Large intestine (tissue), 12 donors: Measurements from ENCODE around the gene TNFAIP8L1. TPM values are rescaled to one million over a fixed set of nuclear protein-coding genes. Genes with fewer than 3 reads are reported as not detected.
"Not testable (repeated sequence)": the region's sequence is repeated elsewhere in the genome, so short reads cannot be mapped to it uniquely, and the experiment has no call there.

ENCODE experiments used
- DNase-seq, 2 donors: peaks; one replicate each; pipeline versions ENCODE4 v3.0.0 to v3.0.0-alpha.2; 2013
- H3K27ac ChIP-seq: one replicate; pipeline ENCODE4 v1.5.1; 2013; ENCODE audit warnings: low read length
- H3K27me3 ChIP-seq: 2 replicates; pipeline ENCODE4 v1.6.1; 2013; ENCODE audit warnings: low read length; ENCODE audit not compliant: control insufficient read depth, insufficient read depth
- H3K36me3 ChIP-seq: 2 replicates; pipeline ENCODE4 v1.6.1; 2013; ENCODE audit warnings: low read length; ENCODE audit not compliant: control insufficient read depth, insufficient read depth
- H3K4me1 ChIP-seq: one replicate; pipeline ENCODE4 v1.6.1; 2013; ENCODE audit warnings: low read length; ENCODE audit not compliant: control insufficient read depth, insufficient read depth
- H3K4me3 ChIP-seq: one replicate; pipeline ENCODE4 v1.5.1; 2013; ENCODE audit warnings: low read length
- H3K9me3 ChIP-seq: one replicate; pipeline ENCODE4 v1.6.1; 2013; ENCODE audit warnings: mild to moderate bottlenecking, low read depth, low read length, moderate library complexity; ENCODE audit not compliant: control insufficient read depth
- WGBS: methylation state at CpG from one replicate; pipeline ENCODE4 v1.1.5; 2013; ENCODE audit warnings: low lambda C conversion rate; ENCODE audit not compliant: insufficient coverage; 5-methylcytosine and 5-hydroxymethylcytosine counted together
- long read RNA-seq, 11 donors: transcript quantifications; one replicate each; lab custom pipeline, GENCODE V29; 2026
- polyA plus RNA-seq: library from polyadenylated mRNA; unstranded; fragments of 120-200 nt; gene quantifications from one replicate; pipeline ENCODE4 v1.2.1, GENCODE V29; 2013

Gene TNFAIP8L1
- 24.4 TPM for polyA plus RNA-seq
- long read RNA-seq, donor 1, transcript TNFAIP8L1-201 (2 exons, 3,814 nt) = major isoform, 19 of 30 reads
- long read RNA-seq, donor 1, partial matches to known transcripts = 11 of 30 reads
- long read RNA-seq, donor 1, other reads (novel, unspliced or antisense) = 0 of 30 reads
- long read RNA-seq, donor 2, transcript TNFAIP8L1-201 (2 exons, 3,814 nt) = major isoform, 21 of 453 reads
- long read RNA-seq, donor 2, partial matches to known transcripts = 231 of 453 reads
- long read RNA-seq, donor 2, other reads (novel, unspliced or antisense) = 199 of 453 reads
- long read RNA-seq, donor 3 = 0 reads
- long read RNA-seq, donor 4, partial matches to known transcripts = 0 of 5 reads
- long read RNA-seq, donor 4, other reads (novel, unspliced or antisense) = 0 of 5 reads
- long read RNA-seq, donor 5, transcript TNFAIP8L1-201 (2 exons, 3,814 nt) = major isoform, 8 of 8 reads
- long read RNA-seq, donor 5, partial matches to known transcripts = 0 of 8 reads
- long read RNA-seq, donor 5, other reads (novel, unspliced or antisense) = 0 of 8 reads
- long read RNA-seq, donor 6, transcript TNFAIP8L1-201 (2 exons, 3,814 nt) = major isoform, 21 of 23 reads
- long read RNA-seq, donor 6, partial matches to known transcripts = 0 of 23 reads
- long read RNA-seq, donor 6, other reads (novel, unspliced or antisense) = 0 of 23 reads
- long read RNA-seq, donor 7, partial matches to known transcripts = 0 of 3 reads
- long read RNA-seq, donor 7, other reads (novel, unspliced or antisense) = 0 of 3 reads
- long read RNA-seq, donor 8, transcript TNFAIP8L1-201 (2 exons, 3,814 nt) = major isoform, 22 of 224 reads
- long read RNA-seq, donor 8, partial matches to known transcripts = 21 of 224 reads
- long read RNA-seq, donor 8, other reads (novel, unspliced or antisense) = 178 of 224 reads
- long read RNA-seq, donor 9, transcript TNFAIP8L1-201 (2 exons, 3,814 nt) = major isoform, 8 of 109 reads
- long read RNA-seq, donor 9, partial matches to known transcripts = 11 of 109 reads
- long read RNA-seq, donor 9, other reads (novel, unspliced or antisense) = 89 of 109 reads
- long read RNA-seq, donor 10, transcript TNFAIP8L1-201 (2 exons, 3,814 nt) = major isoform, 9 of 18 reads
- long read RNA-seq, donor 10, partial matches to known transcripts = 7 of 18 reads
- long read RNA-seq, donor 10, other reads (novel, unspliced or antisense) = 0 of 18 reads
- long read RNA-seq, donor 11, transcript TNFAIP8L1-201 (2 exons, 3,814 nt) = major isoform, 7 of 8 reads
- long read RNA-seq, donor 11, partial matches to known transcripts = 0 of 8 reads
- long read RNA-seq, donor 11, other reads (novel, unspliced or antisense) = 0 of 8 reads

GRCh38 chr19:4638828-4639530 lies at the start of gene TNFAIP8L1:
Gene TNFAIP8L1 (plus strand): TSS chr19:4639516. CDS start chr19:4651870, 12,354 bp downstream.
- Histone ChIP-seq H3K9me3 (peaks cover 4% of the 10 kb centered on the region), H3K4me3 (peak within 1 kb of the TSS; percentile 96), H3K27me3 (peaks cover 20% of the 10 kb centered on the region), H3K4me1 (peaks cover 35% of the 10 kb centered on the region), H3K36me3 (no peaks in the 10 kb centered on the region), H3K27ac (peak within 1 kb of the TSS; percentile 63)
- peak; percentile 94 to 96 for DNase-seq
- no CpG with 5 or more reads among the region's 49 CpGs for WGBS

- H3K27me3 ChIP-seq = peaks cover 32% of the 10 kb centered on the region
- no peak for DNase-seq
- WGBS = 100% methylated on average over 1 of the region's 11 CpGs
Measured at GRCh38 chr19:4589579-4590410, 49.5 kb upstream of the TNFAIP8L1 start.

GRCh38 chr19:4590559-4590958 lies 48.8 kb upstream of the TNFAIP8L1 start:
- H3K9me3 ChIP-seq = no peaks in the 10 kb centered on the region
- WGBS = no CpG with 5 or more reads among the region's 9 CpGs
- peaks cover 24% of the 10 kb centered on the region for H3K27me3 ChIP-seq
- no peak for DNase-seq
- no peak overlapping the region for H3K27ac ChIP-seq
- H3K4me1 ChIP-seq = no peaks in the 10 kb centered on the region
- H3K4me3 ChIP-seq = no peak overlapping the region
- no peaks in the 10 kb centered on the region for H3K36me3 ChIP-seq

More at GRCh38 chr19:4589579-4590410, 49.5 kb upstream of the TNFAIP8L1 start:
- no peak overlapping the region for H3K4me3 ChIP-seq
- H3K4me1 ChIP-seq = peaks cover under 1% of the 10 kb centered on the region
- H3K27ac ChIP-seq = no peak overlapping the region
- no peaks in the 10 kb centered on the region for H3K36me3 ChIP-seq
- peaks cover 2% of the 10 kb centered on the region for H3K9me3 ChIP-seq

GRCh38 chr19:4591320-4591719 lies 48.0 kb upstream of the TNFAIP8L1 start:
- Histone ChIP-seq H3K27me3 (peaks cover 23% of the 10 kb centered on the region), H3K4me3 (no peak overlapping the region), H3K27ac (no peak overlapping the region), H3K9me3 (no peaks in the 10 kb centered on the region), H3K36me3 (no peaks in the 10 kb centered on the region), H3K4me1 (no peaks in the 10 kb centered on the region)
- no peak for DNase-seq
- WGBS = 80% methylated on average over 1 of the region's 6 CpGs

- no CpG with 5 or more reads among the region's 5 CpGs for WGBS
- no peaks in the 10 kb centered on the region for H3K4me1 ChIP-seq
- no peak overlapping the region for H3K27ac ChIP-seq
Measured at GRCh38 chr19:4592445-4592844, 46.9 kb upstream of the TNFAIP8L1 start.

GRCh38 chr19:4593409-4593851 lies 45.9 kb upstream of the TNFAIP8L1 start:
- Histone ChIP-seq H3K9me3 (no peaks in the 10 kb centered on the region), H3K36me3 (no peaks in the 10 kb centered on the region), H3K4me3 (no peak overlapping the region), H3K27ac (no peak overlapping the region), H3K4me1 (no peaks in the 10 kb centered on the region), H3K27me3 (peaks cover 34% of the 10 kb centered on the region)
- WGBS = no CpG with 5 or more reads among the region's 6 CpGs
- DNase-seq = no peak

More at GRCh38 chr19:4592445-4592844, 46.9 kb upstream of the TNFAIP8L1 start:
- Histone ChIP-seq H3K36me3 (no peaks in the 10 kb centered on the region), H3K4me3 (no peak overlapping the region), H3K9me3 (no peaks in the 10 kb centered on the region), H3K27me3 (peaks cover 29% of the 10 kb centered on the region)
- no peak for DNase-seq

GRCh38 chr19:4594201-4594600 lies 45.1 kb upstream of the TNFAIP8L1 start:
- no peak overlapping the region for H3K4me3 ChIP-seq
- no peak overlapping the region for H3K27ac ChIP-seq
- H3K27me3 ChIP-seq = peaks cover 42% of the 10 kb centered on the region
- H3K9me3 ChIP-seq = no peaks in the 10 kb centered on the region
- no CpG with 5 or more reads among the region's 9 CpGs for WGBS
- no peaks in the 10 kb centered on the region for H3K4me1 ChIP-seq
- no peak for DNase-seq
- no peaks in the 10 kb centered on the region for H3K36me3 ChIP-seq

- not testable (repeated sequence) for H3K4me1 ChIP-seq, H3K4me3 ChIP-seq, H3K9me3 ChIP-seq, H3K27ac ChIP-seq, H3K36me3 ChIP-seq, DNase-seq
- peaks cover 43% of the 10 kb centered on the region for H3K27me3 ChIP-seq
- no CpG with 5 or more reads among the region's 9 CpGs for WGBS
Measured at GRCh38 chr19:4595158-4595557, 44.2 kb upstream of the TNFAIP8L1 start.
